Testis (tissue), 3 donors: Measurements from ENCODE around the gene PCDHAC1. TPM values are rescaled to one million over a fixed set of nuclear protein-coding genes. Genes with fewer than 3 reads are reported as not detected.

Experiments used
- DNase-seq: peaks from one replicate; pipeline ENCODE4 v3.0.0-alpha.2; 2019
- H3K27ac ChIP-seq, 2 donors: fragments of 200-600 bp; sonication (generic); one replicate each; pipeline ENCODE4 v1.5.1; 2019
- H3K27me3 ChIP-seq: fragments of 200-600 bp; sonication (generic); one replicate; pipeline ENCODE4 v1.5.1; 2019
- H3K36me3 ChIP-seq: fragments of 200-600 bp; sonication (generic); one replicate; pipeline ENCODE4 v1.5.1; 2017; ENCODE audit warnings: low read depth; ENCODE audit errors: missing control alignments
- H3K4me1 ChIP-seq: fragments of 200-600 bp; sonication (generic); one replicate; pipeline ENCODE4 v1.5.1; 2019
- H3K4me3 ChIP-seq, 2 donors: fragments of 200-600 bp; sonication (generic); one replicate each; pipeline ENCODE4 v1.5.1; 2017 to 2019
- H3K9me3 ChIP-seq: fragments of 200-600 bp; sonication (generic); one replicate; pipeline ENCODE4 v1.5.1; 2017
- POLR2A ChIP-seq: fragments of 450-650 bp; IDR thresholded peaks from one replicate; pipeline ENCODE4 v1.6.1; 2017; ENCODE audit warnings: antibody characterized with exemption, mild to moderate bottlenecking, moderate library complexity
- WGBS, 2 donors: methylation state at CpG; one replicate each; pipeline ENCODE4 v1.1.5; 2018; 5-methylcytosine and 5-hydroxymethylcytosine counted together
- intact Hi-C: fragments of 100-400 bp; cut with DNase I; formaldehyde crosslinking; loops from one replicate; pipeline ENCODE4 v1.15.1; 2023; ENCODE audit warnings: low total_unique reads
- polyA plus RNA-seq: library from polyadenylated mRNA; stranded (reverse); fragments of 350-450 nt; fragmentation: Illumina TruSeq; extraction: RNeasy Lipid Tissue Mini Kit (QIAGEN cat#74804); gene quantifications from one replicate; pipeline ENCODE4 v1.2.3, GENCODE V29; 2014; ENCODE audit warnings: low read depth, low replicate concordance; ENCODE audit not compliant: insufficient read depth
- small RNA-seq, 2 donors: library from RNA; depleted of rRNA; stranded (forward); fragments of <200 nt; gene quantifications; one replicate each; pipeline ENCODE3, GENCODE V24; 2016
- total RNA-seq, 2 donors: library from RNA; depleted of rRNA; stranded (reverse); fragments of >200 nt; gene quantifications; one replicate each; pipeline ENCODE4 v1.2.3, GENCODE V29; 2016
- TF ChIP-seq, protein P1 (sequence below), 3 experiments: fragments of 450-650 bp in 2 of 3; fragments of 200-600 bp in 1 of 3; sonication (generic) in 1 of 3; IDR thresholded peaks; one replicate each; pipeline ENCODE4 v1.5.1; 2016 to 2019; ENCODE audit warnings: antibody characterized with exemption in 3 of 3, mild to moderate bottlenecking in 2 of 3, moderate library complexity in 1 of 3

Gene PCDHAC1
- total and polyA plus RNA-seq, 3 donors from 2014 or later: 1.8 to 7.5 (median 5.5) TPM

GRCh38 chr5:140977003-140977402 is 50.9 kb downstream of the PCDHAC1 start:
- H3K36me3 ChIP-seq: no peaks in the 10 kb centered on the region
- no peak for DNase-seq
- H3K27ac ChIP-seq: no peak overlapping the region
- WGBS, 2 donors: 26% methylated on average over 3 of the region's 3 CpGs
- no peaks in the 10 kb centered on the region for H3K9me3 ChIP-seq
- TF ChIP-seq, protein P1, sequence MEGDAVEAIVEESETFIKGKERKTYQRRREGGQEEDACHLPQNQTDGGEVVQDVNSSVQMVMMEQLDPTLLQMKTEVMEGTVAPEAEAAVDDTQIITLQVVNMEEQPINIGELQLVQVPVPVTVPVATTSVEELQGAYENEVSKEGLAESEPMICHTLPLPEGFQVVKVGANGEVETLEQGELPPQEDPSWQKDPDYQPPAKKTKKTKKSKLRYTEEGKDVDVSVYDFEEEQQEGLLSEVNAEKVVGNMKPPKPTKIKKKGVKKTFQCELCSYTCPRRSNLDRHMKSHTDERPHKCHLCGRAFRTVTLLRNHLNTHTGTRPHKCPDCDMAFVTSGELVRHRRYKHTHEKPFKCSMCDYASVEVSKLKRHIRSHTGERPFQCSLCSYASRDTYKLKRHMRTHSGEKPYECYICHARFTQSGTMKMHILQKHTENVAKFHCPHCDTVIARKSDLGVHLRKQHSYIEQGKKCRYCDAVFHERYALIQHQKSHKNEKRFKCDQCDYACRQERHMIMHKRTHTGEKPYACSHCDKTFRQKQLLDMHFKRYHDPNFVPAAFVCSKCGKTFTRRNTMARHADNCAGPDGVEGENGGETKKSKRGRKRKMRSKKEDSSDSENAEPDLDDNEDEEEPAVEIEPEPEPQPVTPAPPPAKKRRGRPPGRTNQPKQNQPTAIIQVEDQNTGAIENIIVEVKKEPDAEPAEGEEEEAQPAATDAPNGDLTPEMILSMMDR (IDR thresholded peaks at IDR 0.05): no peak
- no peak for TF ChIP-seq POLR2A
- no peak overlapping the region for H3K4me3 ChIP-seq
- no peaks in the 10 kb centered on the region for H3K27me3 ChIP-seq
- intact Hi-C loops: no loop called here
- peaks cover 14% of the 10 kb centered on the region for H3K4me1 ChIP-seq

DNA sequence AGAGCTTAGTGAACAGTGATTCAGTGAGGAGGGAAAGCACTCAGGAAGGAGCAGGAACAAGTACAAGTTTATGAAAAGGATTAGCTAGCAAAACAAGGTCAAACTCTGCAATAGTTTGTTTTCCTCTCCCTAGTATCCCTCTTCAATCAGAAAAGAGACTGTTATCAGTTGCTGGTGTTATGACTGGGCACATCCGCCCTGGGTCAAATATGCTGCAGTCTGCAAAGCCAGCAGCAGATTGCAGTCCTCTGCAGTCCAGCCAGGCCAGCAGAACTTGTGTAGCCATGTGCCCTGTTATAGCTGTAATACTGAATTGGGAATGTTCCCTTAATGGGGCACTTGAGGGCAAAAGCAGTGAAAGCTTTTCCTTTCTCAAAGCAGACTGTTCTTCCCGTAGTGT is 52.2 kb downstream of the PCDHAC1 start:
- H3K36me3 ChIP-seq: no peaks in the 10 kb centered on the region
- intact Hi-C loops: no loop called here
- no peaks in the 10 kb centered on the region for H3K27me3 ChIP-seq
- H3K9me3 ChIP-seq: no peaks in the 10 kb centered on the region
- 46 to 58% methylated on average over 2 of the region's 2 CpGs for WGBS, 2 donors
- H3K4me1 ChIP-seq: peaks cover 14% of the 10 kb centered on the region
- peak; percentile 65 for DNase-seq
- H3K4me3 ChIP-seq: no peak overlapping the region
- no peak for TF ChIP-seq POLR2A
- TF ChIP-seq, protein P1 (IDR thresholded peaks at IDR 0.05): no peak
- no peak overlapping the region for H3K27ac ChIP-seq

GRCh38 chr5:140978983-140979382 is 52.9 kb downstream of the PCDHAC1 start:
- Histone ChIP-seq H3K4me3 (no peak overlapping the region), H3K27ac (peak overlapping the region; percentile 8 to 22), H3K9me3 (no peaks in the 10 kb centered on the region), H3K27me3 (no peaks in the 10 kb centered on the region), H3K4me1 (peaks cover 14% of the 10 kb centered on the region), H3K36me3 (no peaks in the 10 kb centered on the region)
- DNase-seq: no peak
- TF ChIP-seq, protein P1 (IDR thresholded peaks at IDR 0.05): no peak
- TF ChIP-seq POLR2A: no peak
- intact Hi-C loops: no loop called here
- whole genome bisulfite sequencing, 2 donors: 71 to 81% methylated on average over 1 of the region's 1 CpG

Small RNA genes lying within 50 kb of the gene (small RNA-seq; reads per million reads assigned to genes)
- 0 reads per million in 2 donors for gene AC010223.1

Other genes starting within 250 kb of the PCDHAC1 start
- 10 to 100 TPM; 58.7 to 63.9 TPM for gene HARS1, start 234.9 kb upstream of the PCDHAC1 start, total RNA-seq
- gene HARS1, start 234.9 kb upstream of the PCDHAC1 start, polyA plus RNA-seq: 73.4 TPM
- 10 to 100 TPM; 40.2 to 43.1 TPM for gene HARS2, start 234.8 kb upstream of the PCDHAC1 start, total RNA-seq
- gene HARS2, start 234.8 kb upstream of the PCDHAC1 start, polyA plus RNA-seq: 30.8 TPM
- 10 to 100 TPM; 28.5 to 30.2 TPM for gene ZMAT2, start 225.9 kb upstream of the PCDHAC1 start, total RNA-seq
- gene ZMAT2, start 225.9 kb upstream of the PCDHAC1 start, polyA plus RNA-seq: 50.5 TPM
- 1 to 10 TPM; 1.7 to 2.6 TPM for gene PCDHA1, start 140.2 kb upstream of the PCDHAC1 start, total RNA-seq
- gene PCDHA1, start 140.2 kb upstream of the PCDHAC1 start, polyA plus RNA-seq: 1.8 TPM
- gene PCDHA2, start 131.4 kb upstream of the PCDHAC1 start, total RNA-seq: 1 to 10 TPM; 1.0 to 1.3 TPM
- 0.57 TPM for gene PCDHA2, start 131.4 kb upstream of the PCDHAC1 start, polyA plus RNA-seq
- 1 to 10 TPM in 1 of 2 donors, under 1 TPM in 1; 0.79 to 2.0 TPM for gene PCDHA3, start 125.2 kb upstream of the PCDHAC1 start, total RNA-seq
- gene PCDHA3, start 125.2 kb upstream of the PCDHAC1 start, polyA plus RNA-seq: 0.74 TPM
- 1 to 10 TPM; 3.4 to 4.5 TPM for gene PCDHA4, start 119.2 kb upstream of the PCDHAC1 start, total RNA-seq
- 1.3 TPM for gene PCDHA4, start 119.2 kb upstream of the PCDHAC1 start, polyA plus RNA-seq
- 1 to 10 TPM; 1.0 to 1.7 TPM for gene PCDHA5, start 104.7 kb upstream of the PCDHAC1 start, total RNA-seq
- gene PCDHA5, start 104.7 kb upstream of the PCDHAC1 start, polyA plus RNA-seq: 0.21 TPM
- 1 to 10 TPM; 2.3 to 4.6 TPM for gene PCDHA6, start 98.3 kb upstream of the PCDHAC1 start, total RNA-seq
- gene PCDHA6, start 98.3 kb upstream of the PCDHAC1 start, polyA plus RNA-seq: 0.88 TPM
- 1 to 10 TPM; 2.7 to 3.8 TPM for gene PCDHA7, start 92.0 kb upstream of the PCDHAC1 start, total RNA-seq
- gene PCDHA7, start 92.0 kb upstream of the PCDHAC1 start, polyA plus RNA-seq: 0.78 TPM
- 1 to 10 TPM; 1.2 to 1.9 TPM for gene PCDHA8, start 85.1 kb upstream of the PCDHAC1 start, total RNA-seq
- gene PCDHA8, start 85.1 kb upstream of the PCDHAC1 start, polyA plus RNA-seq: 0.24 TPM
- gene PCDHA9, start 77.9 kb upstream of the PCDHAC1 start, total RNA-seq: 1 to 10 TPM; 2.0 to 2.3 TPM
- 1.1 TPM for gene PCDHA9, start 77.9 kb upstream of the PCDHAC1 start, polyA plus RNA-seq
- gene PCDHA10, start 70.4 kb upstream of the PCDHAC1 start, total RNA-seq: 1 to 10 TPM; 3.3 to 4.4 TPM
- 0.95 TPM for gene PCDHA10, start 70.4 kb upstream of the PCDHAC1 start, polyA plus RNA-seq
- gene PCDHA11, start 57.3 kb upstream of the PCDHAC1 start, total RNA-seq: 1 to 10 TPM; 2.9 to 4.6 TPM
- 2.7 TPM for gene PCDHA11, start 57.3 kb upstream of the PCDHAC1 start, polyA plus RNA-seq
- 1 to 10 TPM; 4.0 to 4.3 TPM for gene PCDHA12, start 51.0 kb upstream of the PCDHAC1 start, total RNA-seq
- gene PCDHA12, start 51.0 kb upstream of the PCDHAC1 start, polyA plus RNA-seq: 1.9 TPM
- 1 to 10 TPM; 4.4 to 4.7 TPM for gene PCDHA13, start 44.2 kb upstream of the PCDHAC1 start, total RNA-seq
- 1.8 TPM for gene PCDHA13, start 44.2 kb upstream of the PCDHAC1 start, polyA plus RNA-seq
- gene PCDHAC2, start 40.2 kb downstream of the PCDHAC1 start, total RNA-seq: 10 to 100 TPM; 15.5 to 19.6 TPM
- gene PCDHAC2, start 40.2 kb downstream of the PCDHAC1 start, polyA plus RNA-seq: 9.4 TPM
- gene PCDHB1, start 125.1 kb downstream of the PCDHAC1 start, total RNA-seq: under 1 TPM; 0.12 to 0.16 TPM
- 0.07 TPM for gene PCDHB1, start 125.1 kb downstream of the PCDHAC1 start, polyA plus RNA-seq
- gene PCDHB2, start 168.3 kb downstream of the PCDHAC1 start, total RNA-seq: 10 to 100 TPM; 10.2 to 12.1 TPM
- gene PCDHB2, start 168.3 kb downstream of the PCDHAC1 start, polyA plus RNA-seq: 6.6 TPM
- 1 to 10 TPM; 3.1 to 6.5 TPM for gene PCDHB3, start 174.2 kb downstream of the PCDHAC1 start, total RNA-seq
- gene PCDHB3, start 174.2 kb downstream of the PCDHAC1 start, polyA plus RNA-seq: 1.6 TPM
- gene PCDHB4, start 195.5 kb downstream of the PCDHAC1 start, total RNA-seq: 1 to 10 TPM; 2.4 to 4.0 TPM
- 1.2 TPM for gene PCDHB4, start 195.5 kb downstream of the PCDHAC1 start, polyA plus RNA-seq
- 10 to 100 TPM; 10.5 to 11.7 TPM for gene PCDHB5, start 208.9 kb downstream of the PCDHAC1 start, total RNA-seq
- gene PCDHB5, start 208.9 kb downstream of the PCDHAC1 start, polyA plus RNA-seq: 5.5 TPM
- 1 to 10 TPM; 3.7 to 4.4 TPM for gene PCDHB6, start 223.8 kb downstream of the PCDHAC1 start, total RNA-seq
- gene PCDHB6, start 223.8 kb downstream of the PCDHAC1 start, polyA plus RNA-seq: 6.2 TPM
- gene PCDHB7, start 246.3 kb downstream of the PCDHAC1 start, total RNA-seq: 1 to 10 TPM; 3.3 to 3.4 TPM
- gene PCDHB7, start 246.3 kb downstream of the PCDHAC1 start, polyA plus RNA-seq: 2.6 TPM